OCI-LY3 (cell line): ENCODE measurements around the gene C11orf24.
A peak's percentile ranks its signal among the peaks of the same experiment; 100 is the strongest.

ENCODE experiments used
- H2AFZ ChIP-seq: fragments of 200-600, 300-600 bp; shearing (Covaris generic); 2 replicates; pipeline ENCODE4 v1.6.0; 2014; ENCODE audit warnings: antibody characterized with exemption, low read depth, low read length
- H3K27ac ChIP-seq: fragments of 200-600, 300-600 bp; sonication (generic); 2 replicates; pipeline ENCODE4 v1.5.1; 2014; ENCODE audit warnings: mild to moderate bottlenecking, low read length, moderate library complexity, mixed read lengths
- H3K27me3 ChIP-seq: fragments of 200-600, 300-600 bp; sonication (generic); 2 replicates; pipeline ENCODE4 v1.6.1; 2014; ENCODE audit warnings: low read depth, low read length, mixed read lengths
- H3K36me3 ChIP-seq: fragments of 200-600, 300-600 bp; sonication (generic); replicated peaks from 2 replicates; pipeline ENCODE3; 2014; ENCODE audit warnings: low read depth, low read length, mixed read lengths
- H3K4me1 ChIP-seq: fragments of 300-600, 200-600 bp; sonication (generic); 2 replicates; pipeline ENCODE4 v1.6.1; 2014; ENCODE audit warnings: low read length, mixed read lengths
- H3K4me2 ChIP-seq: fragments of 200-600, 300-600 bp; sonication (generic); 2 replicates; pipeline ENCODE4 v1.6.1; 2014; ENCODE audit warnings: low read length, mixed read lengths
- H3K4me3 ChIP-seq: fragments of 300-600, 200-600 bp; sonication (generic); 2 replicates; pipeline ENCODE4 v1.5.1; 2014; ENCODE audit warnings: antibody characterized with exemption, mild to moderate bottlenecking, low read length, moderate library complexity
- H3K79me2 ChIP-seq: fragments of 300-600, 200-600 bp; shearing (Covaris generic); 2 replicates; pipeline ENCODE4 v1.6.1; 2014; ENCODE audit warnings: mild to moderate bottlenecking, low read length, mixed read lengths
- H3K9ac ChIP-seq: fragments of 300-600, 200-600 bp; shearing (Covaris generic); 2 replicates; pipeline ENCODE4 v1.6.0; 2014; ENCODE audit warnings: mild to moderate bottlenecking, low read length, moderate library complexity
- H3K9me3 ChIP-seq: fragments of 200-600, 300-600 bp; shearing (Covaris generic); 2 replicates; pipeline ENCODE4 v1.6.1; 2014; ENCODE audit warnings: low read length, mixed read lengths; ENCODE audit not compliant: insufficient read depth
- H4K20me1 ChIP-seq: fragments of 200-600, 300-600 bp; sonication (generic); 2 replicates; pipeline ENCODE4 v1.6.1; 2016; ENCODE audit warnings: low read length, mixed read lengths; ENCODE audit not compliant: insufficient read depth
- CTCF ChIP-seq: fragments of 200-600, 300-600 bp; sonication (generic); IDR thresholded peaks from 2 replicates; pipeline ENCODE4 v1.5.1; 2014; ENCODE audit warnings: antibody characterized with exemption, low read length, low read depth
- EZH2phosphoT487 ChIP-seq: fragments of 200-600 bp; shearing (Covaris generic); IDR thresholded peaks from 2 replicates; pipeline ENCODE4 v1.6.1; 2018; ENCODE audit warnings: antibody characterized with exemption, mixed run types, low read depth

Gene C11orf24

GRCh38 chr11:68270196-68271022, 1.4 kb downstream of the C11orf24 start:
- Histone ChIP-seq H3K79me2 (peaks cover 58% of the 10 kb centered on the region), H3K4me1 (peaks cover 51% of the 10 kb centered on the region), H3K27me3 (no peaks in the 10 kb centered on the region), H3K36me3 (peaks cover 40% of the 10 kb centered on the region), H3K9me3 (peaks cover 14% of the 10 kb centered on the region), H3K4me3 (peak overlapping the region; percentile 87), H3K27ac (peak overlapping the region; percentile 66), H4K20me1 (no peaks in the 10 kb centered on the region), H3K9ac (peak overlapping the region; percentile 93), H2AFZ (no peak overlapping the region), H3K4me2 (peak overlapping the region; percentile 70)
- TF ChIP-seq CTCF (no peak), EZH2phosphoT487 (no peak)

DNA sequence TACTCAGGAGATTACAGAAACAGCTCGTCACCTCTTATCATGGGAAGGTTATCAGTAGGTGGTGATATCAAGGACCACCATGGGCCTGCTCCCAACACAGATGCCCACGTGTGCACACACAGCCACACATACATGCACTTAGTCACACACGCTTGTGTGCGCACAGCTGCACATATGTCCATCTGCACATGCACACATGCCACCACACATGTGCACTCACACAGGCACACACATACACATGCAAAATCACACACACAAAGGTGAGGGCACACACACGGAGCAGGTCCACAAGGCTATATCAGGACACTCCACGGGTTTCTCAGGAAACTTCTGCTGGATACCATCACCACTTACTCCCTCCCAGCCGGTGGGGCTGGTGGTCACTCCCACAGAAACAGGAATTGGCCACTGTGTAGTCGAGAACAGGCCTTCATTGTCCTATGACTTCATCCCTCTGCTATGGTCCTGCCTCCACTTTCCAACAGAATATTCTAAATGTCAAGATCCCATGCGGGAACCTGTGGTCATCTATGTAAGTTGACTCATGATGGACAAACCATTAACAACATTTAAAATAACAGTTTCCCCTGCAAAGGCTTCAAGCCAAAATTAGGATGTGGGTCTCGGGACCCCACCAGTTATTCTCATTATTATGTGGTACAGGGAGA, 2.2 kb downstream of the C11orf24 start:
- Histone ChIP-seq H3K27me3 (no peaks in the 10 kb centered on the region), H3K27ac (no peak overlapping the region), H2AFZ (no peak overlapping the region), H3K9ac (no peak overlapping the region), H3K79me2 (peaks cover 66% of the 10 kb centered on the region), H4K20me1 (no peaks in the 10 kb centered on the region), H3K4me2 (no peak overlapping the region), H3K4me1 (peaks cover 51% of the 10 kb centered on the region), H3K9me3 (peaks cover 11% of the 10 kb centered on the region), H3K4me3 (no peak overlapping the region), H3K36me3 (peaks cover 46% of the 10 kb centered on the region)
- no peak for TF ChIP-seq EZH2phosphoT487
- TF ChIP-seq CTCF: no peak

- Histone ChIP-seq H3K36me3 (peaks cover 50% of the 10 kb centered on the region), H3K27ac (no peak overlapping the region; the same call in 1 of the 2 replicates), H4K20me1 (no peaks in the 10 kb centered on the region), H3K27me3 (no peaks in the 10 kb centered on the region), H3K9me3 (0 out of 2 replicates have a peak, but pooled peaks cover under 1% of the 10 kb centered on the region), H3K4me1 (peaks cover 36% of the 10 kb centered on the region), H3K4me2 (no peak overlapping the region), H3K4me3 (no peak overlapping the region), H2AFZ (no peak overlapping the region), H3K9ac (no peak overlapping the region), H3K79me2 (peaks cover 62% of the 10 kb centered on the region)
- TF ChIP-seq CTCF (no peak), EZH2phosphoT487 (no peak)
Observed at GRCh38 chr11:68267881-68268240, 3.9 kb downstream of the C11orf24 start.
